ENCODE measurements around the gene IL17RC.
"Not testable (repeated sequence)": the region's sequence is repeated elsewhere in the genome, so short reads cannot be mapped to it uniquely, and the experiment has no call there.

The IL17RC gene

DNA sequence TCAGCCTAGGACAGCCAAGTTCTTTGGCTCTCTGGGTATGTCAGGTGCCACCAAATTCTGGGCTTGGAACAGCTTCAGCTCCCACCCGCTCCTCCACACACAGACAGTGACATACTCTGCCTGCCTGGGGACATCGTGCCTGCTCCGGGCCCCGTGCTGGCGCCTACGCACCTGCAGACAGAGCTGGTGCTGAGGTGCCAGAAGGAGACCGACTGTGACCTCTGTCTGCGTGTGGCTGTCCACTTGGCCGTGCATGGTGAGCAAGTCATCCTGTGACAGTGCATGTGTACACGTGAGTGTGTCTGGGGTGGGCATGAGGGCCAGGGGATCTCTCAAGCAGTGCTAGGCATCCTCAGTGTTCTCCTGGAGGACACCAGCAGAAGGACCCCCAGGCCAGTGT, 922 bp downstream of the IL17RC start:
- DNase-seq, result no peak

DNA sequence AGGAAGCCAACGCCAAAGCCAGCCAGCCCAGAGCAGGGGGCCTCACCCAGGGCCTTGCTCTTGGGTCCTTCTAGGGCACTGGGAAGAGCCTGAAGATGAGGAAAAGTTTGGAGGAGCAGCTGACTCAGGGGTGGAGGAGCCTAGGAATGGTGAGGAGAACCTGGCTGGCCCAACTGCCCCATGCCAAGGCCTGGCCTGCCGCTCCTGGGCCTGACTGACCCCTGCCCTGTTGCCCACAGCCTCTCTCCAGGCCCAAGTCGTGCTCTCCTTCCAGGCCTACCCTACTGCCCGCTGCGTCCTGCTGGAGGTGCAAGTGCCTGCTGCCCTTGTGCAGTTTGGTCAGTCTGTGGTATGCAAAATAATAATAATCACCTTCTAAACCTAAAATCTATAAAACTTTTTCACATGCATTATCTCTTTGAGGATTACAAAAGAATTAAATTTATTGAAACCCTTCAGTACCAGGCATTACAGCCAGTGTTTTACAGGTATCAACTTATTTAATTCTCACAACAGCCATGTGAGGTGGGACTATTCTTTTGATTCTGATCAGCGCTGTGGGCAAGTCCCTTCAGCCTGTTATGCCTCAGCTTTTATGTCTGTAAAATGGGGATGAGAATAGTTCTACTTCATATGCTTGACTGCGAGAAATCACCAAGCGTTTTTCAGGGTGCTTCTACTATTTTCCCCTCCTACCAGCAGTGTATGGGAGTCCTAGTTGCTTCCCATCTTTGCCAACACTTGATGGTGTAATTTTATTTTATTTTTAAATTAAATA, 1.6 kb downstream of the IL17RC start:
- DNase-seq, result no peak

DNA sequence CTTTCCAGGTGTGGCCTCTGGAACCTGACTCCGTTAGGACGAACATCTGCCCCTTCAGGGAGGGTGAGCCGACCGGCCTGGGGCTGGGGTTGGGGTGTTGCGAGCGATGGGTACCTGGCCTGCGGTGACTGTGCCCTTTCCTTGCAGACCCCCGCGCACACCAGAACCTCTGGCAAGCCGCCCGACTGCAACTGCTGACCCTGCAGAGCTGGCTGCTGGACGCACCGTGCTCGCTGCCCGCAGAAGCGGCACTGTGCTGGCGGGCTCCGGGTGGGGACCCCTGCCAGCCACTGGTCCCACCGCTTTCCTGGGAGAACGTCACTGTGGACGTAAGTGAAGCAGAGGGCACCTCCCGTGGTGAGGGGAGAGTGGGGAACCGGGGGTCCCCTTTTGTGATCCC, 11.3 kb downstream of the IL17RC start:
- no peak for DNase-seq

DNA sequence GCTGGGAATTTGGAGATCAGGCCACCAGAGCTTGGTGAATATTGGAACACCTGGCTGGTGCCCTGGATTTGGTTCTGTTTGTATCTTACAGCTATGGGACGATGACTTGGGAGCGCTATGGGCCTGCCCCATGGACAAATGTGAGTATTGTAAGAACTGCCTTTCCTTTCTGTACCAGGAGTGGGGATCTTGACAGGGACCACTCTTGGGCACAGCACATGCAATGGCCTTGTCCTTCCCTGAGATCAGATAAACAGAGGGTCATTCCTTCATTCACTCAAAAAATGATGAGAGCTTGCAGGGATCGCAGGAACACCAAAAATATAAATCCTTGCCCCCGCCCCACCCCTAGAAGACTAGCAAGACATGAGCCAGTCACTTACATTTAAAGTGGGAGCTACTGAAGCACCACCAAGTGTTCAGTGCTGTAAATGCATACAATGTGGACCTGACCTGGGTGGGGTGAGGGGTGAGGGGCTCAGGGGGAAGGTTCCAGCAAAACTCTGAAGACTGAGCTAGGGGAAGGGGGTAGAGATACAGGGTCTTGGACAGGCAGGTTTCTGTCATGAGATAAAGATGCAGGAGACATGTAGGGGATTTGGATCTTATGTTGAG, 14.0 kb downstream of the IL17RC start:
- peak; percentile 47 for DNase-seq

DNA sequence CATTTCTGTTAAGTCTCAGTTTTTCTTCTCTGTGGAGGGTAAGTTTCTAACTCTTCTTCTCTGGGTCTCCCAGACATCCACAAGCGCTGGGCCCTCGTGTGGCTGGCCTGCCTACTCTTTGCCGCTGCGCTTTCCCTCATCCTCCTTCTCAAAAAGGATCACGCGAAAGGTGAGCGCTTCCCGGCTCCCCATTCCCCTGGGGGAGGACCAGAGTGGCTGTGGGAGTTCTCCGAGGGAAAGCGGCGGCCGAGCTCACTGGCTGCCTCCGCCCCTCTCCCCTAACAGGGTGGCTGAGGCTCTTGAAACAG, 15.6 kb downstream of the IL17RC start:
- DNase-seq, result no peak

DNA sequence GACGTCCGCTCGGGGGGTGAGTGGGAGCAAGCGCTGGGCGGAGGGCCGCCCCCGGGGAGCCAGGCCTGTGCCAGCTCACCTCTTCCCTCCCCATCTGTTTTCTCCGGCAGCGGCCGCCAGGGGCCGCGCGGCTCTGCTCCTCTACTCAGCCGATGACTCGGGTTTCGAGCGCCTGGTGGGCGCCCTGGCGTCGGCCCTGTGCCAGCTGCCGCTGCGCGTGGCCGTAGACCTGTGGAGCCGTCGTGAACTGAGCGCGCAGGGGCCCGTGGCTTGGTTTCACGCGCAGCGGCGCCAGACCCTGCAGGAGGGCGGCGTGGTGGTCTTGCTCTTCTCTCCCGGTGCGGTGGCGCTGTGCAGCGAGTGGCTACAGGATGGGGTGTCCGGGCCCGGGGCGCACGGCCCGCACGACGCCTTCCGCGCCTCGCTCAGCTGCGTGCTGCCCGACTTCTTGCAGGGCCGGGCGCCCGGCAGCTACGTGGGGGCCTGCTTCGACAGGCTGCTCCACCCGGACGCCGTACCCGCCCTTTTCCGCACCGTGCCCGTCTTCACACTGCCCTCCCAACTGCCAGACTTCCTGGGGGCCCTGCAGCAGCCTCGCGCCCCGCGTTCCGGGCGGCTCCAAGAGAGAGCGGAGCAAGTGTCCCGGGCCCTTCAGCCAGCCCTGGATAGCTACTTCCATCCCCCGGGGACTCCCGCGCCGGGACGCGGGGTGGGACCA, 16.1 kb downstream of the IL17RC start:
- DNase-seq, result peak; percentile 92

DNA sequence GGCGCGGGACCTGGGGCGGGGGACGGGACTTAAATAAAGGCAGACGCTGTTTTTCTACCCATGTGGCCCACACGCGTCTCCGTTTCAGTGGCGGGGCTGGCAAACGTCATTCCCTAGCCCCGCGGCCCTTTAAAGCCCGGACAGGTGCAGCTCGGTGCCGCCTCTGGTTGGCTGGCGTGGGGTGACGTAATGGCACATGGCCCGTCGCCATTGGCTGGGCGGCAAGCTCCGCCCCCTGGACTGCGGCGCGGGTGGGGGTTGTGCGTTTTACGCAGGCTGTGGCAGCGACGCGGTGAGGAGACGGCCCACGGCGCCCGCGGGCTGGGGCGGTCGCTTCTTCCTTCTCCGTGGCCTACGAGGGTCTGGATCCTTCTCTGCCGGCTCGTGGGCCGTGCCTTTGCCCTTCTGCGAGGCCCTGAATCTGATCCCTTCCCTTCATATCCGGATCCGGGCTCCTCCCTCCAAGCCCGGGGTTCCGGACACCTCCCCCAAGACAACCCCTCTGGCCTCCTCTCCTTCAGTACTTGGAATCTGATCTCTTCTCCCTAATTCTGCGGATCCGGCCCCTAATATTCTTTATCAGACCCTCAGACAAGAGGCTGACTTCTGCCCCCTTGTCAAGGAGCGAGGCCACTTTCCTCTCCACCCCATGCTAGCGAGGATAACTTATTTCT, 16.8 kb downstream of the IL17RC start, which contains the start of gene CRELD1:
TSS of gene CRELD1 (plus strand) at position 274 of the 674 bp plus-strand sequence. CDS start 605 bp downstream, outside the sequence.
- DNase-seq, result peak; percentile 99

DNA sequence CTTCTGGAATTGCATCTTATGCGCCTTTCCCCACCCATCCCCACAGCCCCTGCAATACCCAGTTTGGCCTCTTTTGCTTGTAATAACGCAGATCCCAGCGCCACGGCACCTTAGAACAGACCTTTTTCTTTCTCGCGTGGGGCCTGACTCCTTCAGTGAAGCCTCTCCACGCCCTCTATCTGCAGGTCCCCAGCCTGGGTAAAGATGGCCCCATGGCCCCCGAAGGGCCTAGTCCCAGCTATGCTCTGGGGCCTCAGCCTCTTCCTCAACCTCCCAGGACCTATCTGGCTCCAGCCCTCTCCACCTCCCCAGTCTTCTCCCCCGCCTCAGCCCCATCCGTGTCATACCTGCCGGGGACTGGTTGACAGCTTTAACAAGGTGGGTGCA, 17.3 kb downstream of the IL17RC start:
- DNase-seq, result peak; percentile 85

DNA sequence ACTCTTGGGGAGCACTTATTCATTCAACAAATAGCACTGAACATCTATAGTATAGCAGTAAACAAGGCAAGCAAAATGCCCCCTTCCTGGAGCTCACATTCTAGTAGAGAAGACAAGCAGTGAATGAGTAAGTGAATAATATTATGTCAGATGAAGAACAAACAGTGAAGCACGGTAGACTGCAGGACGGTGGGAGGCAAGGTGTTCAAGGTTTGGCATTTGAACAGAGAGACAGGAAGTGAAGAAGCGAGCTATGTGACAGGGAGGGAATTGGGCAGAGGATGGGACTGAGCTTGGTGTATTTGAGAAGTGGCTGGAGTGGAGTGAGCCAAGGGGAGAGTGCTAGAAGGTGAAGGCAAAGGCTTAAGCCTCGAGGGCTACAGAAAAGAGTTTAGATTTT, 18.1 kb downstream of the IL17RC start:
- no peak for DNase-seq

DNA sequence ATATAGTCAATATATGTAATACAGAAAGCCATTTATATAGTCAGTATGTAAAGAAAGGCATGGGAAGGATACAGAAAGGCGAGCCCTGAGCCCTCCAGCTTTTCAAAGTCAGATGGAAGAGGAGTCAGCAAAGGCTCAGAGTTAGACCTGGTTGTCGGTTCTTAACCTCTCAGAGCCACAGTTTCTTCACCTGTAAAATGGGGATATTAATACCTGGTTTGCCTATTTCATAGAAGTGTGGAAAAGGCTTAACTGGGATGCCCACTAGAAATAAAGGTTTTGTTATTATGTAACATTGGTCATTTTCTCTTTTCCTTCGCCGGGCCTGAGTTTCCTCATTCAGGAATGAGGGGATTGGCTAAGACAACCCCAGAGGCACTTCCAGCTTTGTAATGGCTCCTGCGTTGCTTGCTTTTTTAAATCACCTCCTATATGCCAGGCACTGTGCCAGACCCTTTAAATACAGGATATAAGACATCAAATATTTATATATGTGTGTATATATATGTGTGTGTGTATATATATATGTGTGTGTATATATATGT, 19.1 kb downstream of the IL17RC start:
- no peak for DNase-seq

DNA sequence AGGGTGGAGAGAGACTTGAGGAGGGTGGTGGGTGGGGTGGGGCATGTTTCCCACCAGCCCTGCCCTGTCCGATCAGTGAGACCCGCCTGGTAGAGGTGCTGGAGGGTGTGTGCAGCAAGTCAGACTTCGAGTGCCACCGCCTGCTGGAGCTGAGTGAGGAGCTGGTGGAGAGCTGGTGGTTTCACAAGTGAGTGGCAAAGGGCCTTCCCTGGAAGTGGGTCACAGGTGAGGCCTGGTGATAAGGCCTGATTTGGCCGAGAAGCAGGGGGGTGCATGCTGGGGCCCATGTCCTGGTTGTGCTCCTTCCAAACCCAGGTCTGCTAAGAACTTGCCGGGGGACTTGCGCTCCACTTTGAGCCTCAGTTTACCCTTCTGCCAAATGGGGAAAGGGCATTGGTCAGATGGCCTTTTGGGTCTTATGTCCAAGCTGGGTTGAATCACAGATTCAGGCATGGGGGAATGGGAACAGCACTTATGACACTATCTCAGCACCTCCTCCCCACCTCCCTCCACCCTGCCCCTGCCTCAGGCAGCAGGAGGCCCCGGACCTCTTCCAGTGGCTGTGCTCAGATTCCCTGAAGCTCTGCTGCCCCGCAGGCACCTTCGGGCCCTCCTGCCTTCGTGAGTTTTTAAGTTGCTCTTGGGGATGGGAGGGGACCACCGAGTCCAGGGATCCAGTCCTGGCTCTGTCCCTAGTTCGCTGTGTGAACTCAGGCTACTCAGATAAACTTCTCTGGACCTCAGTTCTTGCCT, 20.8 kb downstream of the IL17RC start:
- no peak for DNase-seq

DNA sequence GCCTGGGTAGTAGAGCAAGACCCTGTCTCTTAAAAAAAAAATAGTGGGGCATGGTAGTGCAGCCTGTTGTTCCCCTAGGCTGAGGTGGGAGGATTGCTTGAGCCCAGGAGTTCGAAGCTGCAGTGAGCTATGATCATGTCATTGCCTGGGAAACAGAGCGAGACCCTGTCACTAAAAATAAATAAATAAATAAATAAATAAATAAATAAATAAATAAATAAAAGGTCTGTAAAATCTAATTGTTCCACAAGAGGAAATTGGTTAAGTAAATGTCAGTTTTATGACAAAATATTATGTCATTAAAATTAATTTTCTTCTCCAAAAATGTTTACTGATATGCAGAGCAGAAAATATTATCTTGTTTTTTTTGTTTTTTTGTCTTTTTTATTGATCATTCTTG, 22.1 kb downstream of the IL17RC start:
- no peak for DNase-seq

DNA sequence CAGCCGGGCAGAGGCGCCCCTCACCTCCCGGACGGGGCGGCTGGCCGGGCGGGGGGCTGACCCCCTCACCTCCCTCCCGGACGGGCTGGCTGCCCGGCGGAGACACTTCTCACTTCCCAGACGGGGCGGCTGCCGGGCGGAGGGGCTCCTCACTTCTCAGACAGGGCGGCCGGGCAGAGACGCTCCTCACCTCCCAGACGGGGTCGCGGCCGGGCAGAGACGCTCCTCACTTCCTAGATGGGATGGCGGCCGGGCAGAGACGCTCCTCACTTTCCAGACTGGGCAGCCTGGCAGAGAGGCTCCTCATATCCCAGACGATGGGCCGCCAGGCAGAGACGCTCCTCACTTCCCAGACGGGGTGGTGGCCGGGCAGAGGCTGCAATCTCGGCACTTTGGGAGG, 23.0 kb downstream of the IL17RC start:
- DNase-seq, result not testable (repeated sequence)

DNA sequence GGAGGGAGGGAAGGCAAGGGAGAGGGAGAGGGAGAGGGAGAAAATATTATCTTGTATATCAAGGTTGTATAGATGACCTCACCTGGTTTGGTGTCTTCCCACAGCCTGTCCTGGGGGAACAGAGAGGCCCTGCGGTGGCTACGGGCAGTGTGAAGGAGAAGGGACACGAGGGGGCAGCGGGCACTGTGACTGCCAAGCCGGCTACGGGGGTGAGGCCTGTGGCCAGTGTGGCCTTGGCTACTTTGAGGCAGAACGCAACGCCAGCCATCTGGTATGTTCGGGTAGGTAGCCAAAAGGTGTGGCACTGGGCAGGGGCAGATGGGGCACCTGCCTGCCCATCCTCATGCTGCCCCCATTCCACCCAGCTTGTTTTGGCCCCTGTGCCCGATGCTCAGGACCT, 23.8 kb downstream of the IL17RC start:
- DNase-seq, result no peak

DNA sequence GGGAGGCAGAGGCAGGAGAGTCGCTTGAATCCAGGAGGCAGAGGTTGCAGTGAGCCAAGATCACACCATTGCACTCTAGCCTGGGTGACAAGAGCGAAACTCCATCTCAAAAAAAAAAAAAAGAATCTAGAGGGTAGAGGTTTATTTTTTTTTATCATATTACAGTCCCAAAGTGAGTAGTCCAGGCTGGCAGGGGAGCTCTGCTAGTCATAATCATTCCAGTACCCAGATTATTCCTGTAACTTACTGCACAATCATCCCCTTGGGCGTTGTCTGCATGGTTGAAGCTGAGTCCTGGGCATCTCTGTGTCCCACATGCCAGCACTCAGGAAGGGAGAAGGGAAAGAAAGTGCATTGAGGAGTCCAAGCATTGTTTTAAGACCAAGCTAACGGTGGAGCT, 25.3 kb downstream of the IL17RC start:
- no peak for DNase-seq

DNA sequence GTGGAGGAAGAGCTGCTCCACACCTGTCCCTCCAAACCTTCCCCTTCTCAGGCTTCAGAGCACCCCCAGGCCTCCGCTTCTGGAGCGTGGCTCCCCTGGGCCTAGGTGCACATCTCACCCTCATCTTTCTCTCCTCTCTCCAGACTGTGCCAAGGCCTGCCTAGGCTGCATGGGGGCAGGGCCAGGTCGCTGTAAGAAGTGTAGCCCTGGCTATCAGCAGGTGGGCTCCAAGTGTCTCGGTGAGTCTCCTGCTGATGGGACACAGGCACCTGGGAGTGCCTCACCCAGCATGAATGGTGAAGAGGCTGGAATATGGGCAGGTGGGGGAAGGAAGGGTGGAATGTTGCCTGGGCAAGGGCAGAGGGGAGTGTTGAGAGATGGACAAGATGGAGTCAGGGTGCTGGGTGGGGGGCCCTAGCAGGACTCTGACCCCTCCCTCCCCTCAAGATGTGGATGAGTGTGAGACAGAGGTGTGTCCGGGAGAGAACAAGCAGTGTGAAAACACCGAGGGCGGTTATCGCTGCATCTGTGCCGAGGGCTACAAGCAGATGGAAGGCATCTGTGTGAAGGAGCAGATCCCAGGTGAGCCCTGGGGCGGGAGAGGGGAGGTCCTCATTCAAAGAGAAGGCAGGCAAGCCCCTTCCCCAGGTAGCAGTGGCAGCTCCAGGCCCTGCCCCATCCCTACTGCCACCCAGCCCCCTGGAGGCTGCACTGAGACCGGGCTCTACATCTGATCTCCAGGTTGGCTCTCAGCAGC, 26.2 kb downstream of the IL17RC start:
- DNase-seq, result no peak

DNA sequence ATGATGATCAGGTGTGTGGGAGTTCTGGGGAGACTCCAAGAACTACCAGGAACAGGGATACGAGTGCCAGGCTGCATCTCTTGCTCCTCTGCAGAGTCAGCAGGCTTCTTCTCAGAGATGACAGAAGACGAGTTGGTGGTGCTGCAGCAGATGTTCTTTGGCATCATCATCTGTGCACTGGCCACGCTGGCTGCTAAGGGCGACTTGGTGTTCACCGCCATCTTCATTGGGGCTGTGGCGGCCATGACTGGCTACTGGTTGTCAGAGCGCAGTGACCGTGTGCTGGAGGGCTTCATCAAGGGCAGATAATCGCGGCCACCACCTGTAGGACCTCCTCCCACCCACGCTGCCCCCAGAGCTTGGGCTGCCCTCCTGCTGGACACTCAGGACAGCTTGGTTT, 27.4 kb downstream of the IL17RC start:
- no peak for DNase-seq

DNA sequence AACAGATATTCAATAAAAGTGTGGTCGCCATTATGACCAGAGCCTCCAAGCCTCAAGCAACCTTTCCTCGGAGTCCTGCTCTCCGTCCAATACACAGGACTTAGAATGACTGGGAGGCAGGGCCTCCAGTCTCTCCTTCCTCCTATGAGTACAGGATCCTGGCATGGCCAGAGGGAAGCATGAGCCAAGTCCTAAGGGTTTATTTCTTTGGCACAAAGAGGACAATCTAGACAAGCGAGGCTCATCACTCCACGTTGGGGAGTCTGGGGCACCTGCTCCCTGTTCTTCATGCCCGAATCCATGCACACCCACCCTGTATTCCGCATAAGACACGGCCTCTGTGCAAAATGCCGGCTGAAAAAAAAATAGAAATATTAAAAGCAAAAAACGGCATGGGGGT, 28.5 kb downstream of the IL17RC start:
- no peak for DNase-seq

DNA sequence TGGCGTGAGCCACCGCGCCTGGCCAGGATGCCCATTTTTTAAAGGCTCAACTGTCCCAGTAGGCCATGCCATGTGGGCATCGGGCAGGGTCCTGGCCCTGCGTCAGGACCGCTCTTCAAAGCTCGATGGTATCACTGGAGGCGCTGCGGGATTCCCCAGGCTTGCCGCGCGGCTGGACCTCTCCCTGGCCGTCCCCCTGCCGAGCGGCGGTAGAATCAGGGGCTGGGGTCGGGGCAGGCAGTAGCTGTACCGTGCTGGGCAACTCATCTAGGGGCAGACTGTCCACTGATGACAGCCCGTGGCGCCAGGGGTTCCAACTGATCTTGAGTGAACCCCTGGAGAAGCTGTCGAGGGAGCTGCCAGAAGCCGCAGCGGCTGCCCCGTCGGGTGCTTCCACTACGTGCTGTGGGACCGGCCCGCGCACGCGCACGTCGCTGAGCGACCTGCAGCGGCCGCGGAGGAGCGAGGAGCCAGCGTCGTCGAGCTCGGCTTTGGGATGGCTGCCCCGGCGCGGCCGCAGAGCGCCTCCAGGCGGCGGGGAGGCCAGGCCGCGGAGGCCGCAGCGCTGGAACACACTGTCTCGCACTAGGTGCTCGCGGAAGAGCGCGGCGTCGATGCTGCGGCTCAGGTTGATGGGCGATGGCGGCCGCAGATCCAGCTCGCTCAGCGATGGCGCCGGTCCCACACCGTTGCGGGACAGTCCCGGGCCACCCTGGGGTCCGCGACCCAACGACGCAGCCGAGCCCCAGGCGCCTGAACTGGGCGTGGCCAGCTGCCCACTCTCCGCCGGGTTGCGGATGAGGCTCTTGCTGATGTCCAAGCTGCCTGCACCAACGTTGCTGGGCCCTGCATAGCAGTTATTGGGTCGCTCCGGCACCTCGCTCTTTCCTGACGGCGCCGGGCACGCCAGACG, 29.5 kb downstream of the IL17RC start:
- peak; percentile 81 for DNase-seq
